HG03521 (cell line): ENCODE data around the gene ZSWIM6.

Experiments
- ATAC-seq: cut with Tn5 transposase; IDR thresholded peaks from one replicate; pipeline ENCODE4 v1.9.1; 2021; ENCODE audit warnings: mild to moderate bottlenecking, moderate library complexity; ENCODE audit not compliant: unreplicated experiment

Gene ZSWIM6

DNA sequence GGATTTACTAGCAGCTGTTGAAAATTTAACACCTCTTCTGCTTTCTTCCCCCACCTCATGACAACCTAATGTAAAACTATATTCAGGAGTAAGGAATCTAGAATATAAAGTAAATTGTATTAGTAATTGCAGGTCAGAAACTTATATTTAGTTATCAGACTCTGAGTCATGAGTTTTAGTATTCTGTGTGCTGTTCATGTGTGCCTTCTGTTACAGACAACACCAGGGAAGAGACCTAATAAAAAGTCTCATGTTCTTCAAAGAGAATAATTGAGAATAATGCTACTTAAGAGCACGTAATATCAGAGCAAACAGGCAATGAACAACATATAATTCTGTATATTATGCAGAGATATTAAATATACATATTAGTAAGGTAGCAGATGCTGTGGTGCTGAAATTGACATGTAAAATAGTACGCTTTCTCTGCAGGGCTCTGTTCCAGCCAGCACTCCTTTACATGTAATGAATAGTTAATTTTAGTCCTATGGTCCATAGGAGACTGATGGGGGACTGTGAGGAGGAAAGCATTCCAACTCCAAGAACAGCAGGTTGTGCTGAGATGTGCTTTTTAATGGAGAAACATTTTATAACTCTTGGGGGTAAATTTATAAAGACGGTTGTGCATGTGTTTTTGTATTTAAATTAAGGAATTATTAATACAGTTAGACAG, 106.4 kb downstream of the ZSWIM6 start:
- ATAC-seq = no peak

DNA sequence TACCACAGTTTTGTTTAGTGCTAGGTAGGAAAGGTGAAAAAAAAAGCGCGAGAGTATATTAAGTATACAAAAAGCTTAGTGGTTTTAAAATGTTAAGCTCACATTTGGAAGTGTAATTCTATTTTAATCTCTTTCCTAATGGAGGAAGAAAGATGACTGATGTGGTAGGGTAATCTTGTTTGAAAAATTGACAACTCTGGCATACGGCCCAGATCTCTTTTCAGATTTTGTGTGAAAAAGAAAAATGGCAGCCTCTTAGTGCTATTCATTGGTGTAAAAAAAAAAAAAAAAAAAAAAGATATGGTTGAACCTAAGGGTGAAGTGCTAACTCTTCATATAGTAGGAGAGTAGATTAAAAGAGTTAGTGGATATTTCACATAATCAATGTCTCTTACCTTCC, 108.0 kb downstream of the ZSWIM6 start:
- no peak for ATAC-seq

DNA sequence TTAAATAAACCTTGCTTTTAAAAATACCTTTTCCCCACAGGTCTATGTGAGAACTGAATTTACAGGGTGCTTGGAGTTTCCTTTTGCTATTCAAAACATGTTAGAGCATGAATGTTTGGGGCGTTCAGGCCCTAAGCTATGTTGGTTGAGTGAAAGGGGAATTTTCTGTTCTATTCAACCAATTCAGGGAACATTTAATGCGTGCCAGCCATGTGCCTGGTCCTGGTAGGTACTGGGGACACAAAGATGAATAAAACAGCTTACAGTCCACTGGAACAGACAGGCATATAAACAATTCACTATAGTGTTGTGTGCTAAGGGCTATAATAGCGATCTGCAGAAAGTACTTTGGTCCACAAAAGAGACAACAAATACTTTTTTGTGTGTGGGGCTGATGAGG, 108.5 kb downstream of the ZSWIM6 start:
- ATAC-seq = no peak

DNA sequence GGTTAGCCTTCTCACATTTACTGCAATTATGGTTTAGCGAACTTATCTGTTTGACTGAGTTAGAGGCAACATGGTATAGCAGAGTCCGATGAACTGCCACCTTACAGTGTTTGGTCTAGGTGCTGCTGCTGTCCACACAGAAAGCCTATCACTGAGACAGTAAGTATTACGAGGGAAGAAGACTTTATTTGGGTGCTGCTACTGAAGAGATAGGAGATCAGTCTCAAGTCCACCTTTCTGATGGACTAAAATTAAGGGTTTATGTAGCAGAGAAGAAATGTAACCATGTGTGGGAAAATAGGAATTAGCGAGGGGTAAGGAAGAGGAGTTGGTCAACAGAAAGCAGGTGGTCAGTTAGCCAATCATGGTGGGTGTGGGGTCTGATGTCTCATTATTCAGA, 109.7 kb downstream of the ZSWIM6 start:
- ATAC-seq = no peak

DNA sequence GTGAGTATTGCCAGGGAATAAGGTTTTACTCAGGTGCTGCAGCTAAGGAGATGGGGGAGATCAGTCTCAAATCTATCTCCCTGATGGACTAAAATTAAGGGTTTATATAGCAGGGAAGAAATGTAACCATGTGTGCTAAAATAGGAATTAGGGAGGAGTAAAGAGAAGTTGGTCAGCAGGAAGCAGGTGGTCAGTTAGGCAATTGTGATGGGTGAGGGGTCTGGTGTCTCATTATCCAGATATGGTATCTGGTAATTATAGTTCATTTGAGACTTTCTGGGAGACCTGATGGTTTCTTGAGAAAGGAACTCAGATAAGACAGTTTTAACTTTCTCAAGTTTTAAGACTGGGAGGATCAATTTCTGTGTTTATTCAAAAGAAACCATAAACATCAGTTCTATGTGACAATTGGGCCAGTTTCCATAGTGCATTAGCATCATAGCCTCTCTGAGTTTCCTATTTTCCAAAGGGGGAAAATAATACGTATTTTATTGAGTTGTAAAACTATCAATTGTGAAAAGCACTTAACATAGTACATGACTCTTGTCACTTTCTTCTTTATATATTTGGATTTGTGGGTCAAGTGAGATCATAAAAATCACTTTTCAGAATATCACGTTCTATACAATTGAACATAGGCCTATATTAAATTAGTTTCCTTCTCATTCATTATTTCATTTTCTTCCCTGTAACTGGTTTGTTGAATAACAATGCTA, 115.9 kb downstream of the ZSWIM6 start:
- ATAC-seq = no peak

DNA sequence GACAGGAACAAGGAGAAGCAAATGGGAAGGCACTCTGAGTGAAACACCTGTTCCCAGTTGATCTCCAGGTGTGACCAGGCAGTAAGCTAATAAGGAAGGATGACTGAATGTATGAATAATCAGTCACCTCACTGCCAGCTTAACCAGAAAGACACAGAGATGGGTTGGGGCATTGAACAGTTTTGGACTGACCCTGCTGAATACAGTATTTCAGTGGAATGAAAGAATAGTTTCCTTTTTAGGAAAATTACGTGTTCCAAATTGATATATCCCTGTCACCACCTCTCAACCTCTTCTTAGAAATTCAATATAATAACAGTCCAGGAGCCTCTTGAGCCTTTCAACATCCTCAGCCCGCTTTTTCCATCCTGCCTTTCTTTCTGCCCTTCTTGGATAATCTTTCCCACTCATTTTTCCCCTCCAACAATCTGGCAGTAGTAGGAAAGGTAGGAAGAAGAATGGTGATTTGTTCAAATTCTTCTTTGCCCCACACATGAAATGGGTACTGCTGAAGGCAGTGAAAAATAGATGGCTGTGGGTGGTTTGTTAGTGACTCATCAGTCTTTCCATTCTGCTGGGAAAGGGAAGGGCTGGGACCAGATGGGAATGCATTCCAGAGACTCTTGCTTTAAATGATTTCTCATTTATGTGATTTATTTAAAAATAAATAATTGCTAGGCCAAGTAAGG, 117.9 kb downstream of the ZSWIM6 start:
- no peak for ATAC-seq

DNA sequence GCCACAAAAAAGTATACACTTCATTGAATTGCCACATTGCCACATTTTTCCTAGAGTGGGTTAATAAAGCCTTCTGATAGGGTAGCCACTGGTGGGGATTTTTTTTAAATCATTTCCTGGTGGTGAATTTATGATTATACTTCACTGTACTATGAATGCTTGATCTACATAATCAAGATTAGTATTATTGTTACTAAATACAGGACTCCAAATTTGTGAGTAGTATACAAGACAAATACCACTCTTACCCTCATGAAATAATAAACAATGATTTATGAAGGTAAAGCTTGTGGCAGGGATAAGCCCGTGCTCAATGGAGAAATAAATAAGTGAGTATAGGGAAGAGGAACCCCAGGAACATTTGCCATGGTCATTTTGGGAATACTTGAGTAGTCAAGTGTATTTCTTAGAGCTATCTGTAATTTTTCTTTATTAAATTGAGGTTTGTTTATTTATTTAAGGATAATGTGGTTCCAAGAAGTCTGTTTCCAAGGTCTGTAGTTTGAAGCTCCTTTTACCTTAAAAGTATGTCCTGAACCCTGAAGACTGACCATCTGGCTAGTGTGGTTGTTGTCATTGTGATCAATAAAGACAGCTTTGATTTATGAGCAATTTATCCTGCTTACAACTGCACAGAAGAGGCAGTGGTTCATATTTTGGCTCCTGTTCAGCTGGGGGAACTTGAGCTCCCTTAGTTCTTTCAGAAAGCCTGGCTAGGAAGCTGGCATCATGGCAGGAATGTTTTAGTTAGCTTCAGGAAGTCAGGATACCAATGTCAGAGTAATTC, 118.6 kb downstream of the ZSWIM6 start:
- no peak for ATAC-seq

DNA sequence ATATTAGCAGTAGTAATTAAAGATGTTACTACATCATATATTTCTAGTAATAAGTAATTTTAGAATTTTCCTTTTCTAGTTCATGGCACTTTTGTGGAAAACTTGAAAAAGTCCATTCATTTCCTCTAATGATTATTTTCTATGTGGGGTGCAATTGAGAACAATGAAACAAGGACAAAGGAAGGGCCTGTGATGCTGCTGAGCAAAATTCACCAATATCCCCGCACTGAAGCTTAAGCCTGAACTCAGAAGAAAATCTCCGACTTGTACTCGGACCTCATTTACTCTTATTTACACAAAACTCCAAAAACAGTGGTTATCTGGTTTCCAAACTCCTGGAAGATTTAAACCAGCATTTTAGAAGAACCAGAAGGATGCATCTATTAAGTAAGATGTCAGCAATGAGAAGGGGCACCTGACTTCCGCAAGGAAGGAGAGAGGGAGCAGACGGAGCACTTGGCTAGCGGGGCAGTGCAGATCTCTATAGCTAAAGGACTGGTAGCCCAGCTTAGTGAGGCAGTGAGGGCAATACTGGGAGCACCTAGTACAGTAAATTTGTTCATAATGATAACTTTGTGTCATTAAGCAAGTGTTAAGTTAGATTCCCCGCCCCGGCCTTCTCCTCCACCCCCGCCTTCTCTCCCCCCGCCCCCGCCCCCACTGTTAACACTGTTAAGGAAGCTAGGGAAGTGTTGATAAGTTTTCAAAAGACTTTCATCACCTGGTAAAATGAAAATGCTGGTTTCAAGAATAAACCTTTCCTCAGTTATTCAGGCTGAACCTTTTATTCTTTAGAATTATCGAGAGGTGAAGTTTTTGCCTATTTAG, 123.3 kb downstream of the ZSWIM6 start:
- no peak for ATAC-seq

DNA sequence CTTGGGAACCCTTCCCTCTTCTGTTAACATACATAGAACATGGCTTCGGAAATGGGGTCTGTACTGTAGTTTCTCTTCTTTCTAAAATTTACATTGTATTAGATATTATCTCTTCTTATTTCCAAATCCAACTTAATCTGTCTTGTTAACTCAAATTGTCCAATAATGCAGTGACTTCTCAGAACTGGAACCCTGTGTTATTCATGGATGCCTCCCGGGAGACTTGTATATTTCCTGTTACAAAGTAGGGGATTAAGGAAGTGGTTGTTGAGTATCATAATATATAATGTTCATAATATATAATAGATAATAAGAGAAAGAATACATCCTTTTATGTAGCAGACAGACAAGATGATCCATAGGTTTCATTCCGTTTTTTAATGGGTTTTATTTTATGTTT, 128.4 kb downstream of the ZSWIM6 start:
- ATAC-seq = no peak

DNA sequence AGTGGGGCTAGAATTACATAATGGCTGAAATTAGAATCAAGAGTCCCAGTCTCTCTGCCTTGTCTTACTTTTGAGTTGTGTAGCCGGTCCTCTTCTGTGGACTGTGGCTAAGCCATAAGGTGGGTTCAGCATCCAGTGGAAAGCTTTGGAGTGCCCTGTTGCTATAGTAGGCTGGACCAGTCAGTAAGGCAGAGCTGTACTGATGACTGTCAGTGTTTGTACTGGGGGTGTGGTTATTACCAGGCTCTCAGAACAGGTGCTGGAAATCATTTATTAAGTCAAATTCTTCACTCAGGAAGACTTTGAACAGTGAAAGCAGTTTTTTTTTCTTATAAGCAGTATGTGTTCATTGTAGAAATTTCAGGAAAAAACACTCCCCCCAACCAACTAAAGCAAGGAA, 129.4 kb downstream of the ZSWIM6 start:
- no peak for ATAC-seq

DNA sequence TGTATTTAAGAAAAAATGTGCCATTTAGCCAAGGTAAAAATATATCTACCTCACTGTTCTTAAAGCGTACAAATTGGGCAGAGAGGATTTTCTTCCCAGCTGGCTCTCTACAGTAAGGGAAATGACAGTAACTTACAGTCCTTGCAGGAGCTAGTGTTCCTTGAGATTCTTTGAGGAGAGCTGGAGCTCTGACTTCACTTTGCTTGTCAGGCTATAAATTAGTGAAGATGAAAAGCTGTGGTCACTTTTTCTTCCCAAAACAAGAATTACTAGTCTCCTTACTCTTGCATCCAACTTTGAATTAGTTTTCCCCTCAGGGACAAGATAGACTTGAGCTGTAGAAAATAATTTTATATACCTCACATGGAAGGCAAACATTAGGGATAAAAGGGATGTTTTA, 129.9 kb downstream of the ZSWIM6 start:
- ATAC-seq = no peak

DNA sequence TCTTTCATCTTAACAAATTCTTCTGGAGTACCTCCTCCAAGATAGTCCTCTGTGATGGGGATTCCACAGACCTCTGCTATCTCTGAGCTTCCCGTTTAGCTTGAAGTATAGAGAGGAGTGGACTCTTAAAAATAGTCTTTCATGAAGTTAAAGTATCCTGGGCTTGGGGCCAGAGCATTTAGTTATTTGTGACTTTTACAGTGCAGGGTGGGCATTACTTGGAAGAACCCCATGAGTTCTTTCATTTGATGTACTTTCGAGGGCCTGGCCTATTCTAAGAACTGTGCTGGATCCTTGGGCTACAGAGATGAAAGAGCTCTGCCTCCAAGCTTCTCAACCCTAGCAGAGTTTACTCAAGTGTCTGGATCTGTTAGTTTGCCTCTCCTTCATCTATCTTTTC, 131.5 kb downstream of the ZSWIM6 start:
- ATAC-seq = no peak

DNA sequence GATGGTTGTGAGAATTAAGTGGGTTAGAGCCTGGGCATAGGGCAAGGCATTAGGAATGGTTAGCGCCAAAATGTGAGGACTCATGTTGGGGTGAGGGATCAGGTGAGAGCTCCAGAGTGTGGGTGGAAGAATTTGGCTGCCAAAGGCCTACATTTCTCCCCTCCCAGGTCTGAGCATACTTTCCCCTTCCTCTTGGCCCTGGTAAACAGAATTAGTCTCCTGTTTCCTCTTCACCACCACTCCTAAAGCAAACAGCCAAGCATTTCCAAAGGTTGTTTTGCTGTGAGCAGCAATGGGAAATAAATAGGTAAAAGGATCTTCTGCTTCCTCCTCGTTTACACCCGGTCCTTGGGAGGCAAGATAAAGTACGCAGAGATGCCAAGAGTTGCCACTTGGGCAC, 132.5 kb downstream of the ZSWIM6 start:
- ATAC-seq = no peak

DNA sequence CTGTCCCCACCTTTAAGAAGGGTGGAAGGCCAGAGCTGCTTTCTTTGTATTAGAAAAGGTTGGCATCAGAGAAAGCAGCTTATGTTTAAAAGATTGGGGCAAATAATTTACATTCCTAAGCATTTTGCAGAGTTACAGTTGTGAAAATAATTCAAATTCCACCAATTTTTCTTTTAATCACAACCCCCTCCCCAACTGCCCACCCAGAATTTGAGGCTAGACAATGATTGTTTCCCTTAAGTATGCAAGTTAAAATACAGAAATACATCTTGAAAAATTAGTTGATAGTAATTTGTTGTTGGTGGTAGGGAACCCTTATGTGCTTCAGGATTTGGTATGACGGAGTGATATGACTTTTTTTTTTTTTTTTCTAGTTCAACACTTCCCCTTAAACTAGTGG, 133.0 kb downstream of the ZSWIM6 start:
- ATAC-seq = no peak

DNA sequence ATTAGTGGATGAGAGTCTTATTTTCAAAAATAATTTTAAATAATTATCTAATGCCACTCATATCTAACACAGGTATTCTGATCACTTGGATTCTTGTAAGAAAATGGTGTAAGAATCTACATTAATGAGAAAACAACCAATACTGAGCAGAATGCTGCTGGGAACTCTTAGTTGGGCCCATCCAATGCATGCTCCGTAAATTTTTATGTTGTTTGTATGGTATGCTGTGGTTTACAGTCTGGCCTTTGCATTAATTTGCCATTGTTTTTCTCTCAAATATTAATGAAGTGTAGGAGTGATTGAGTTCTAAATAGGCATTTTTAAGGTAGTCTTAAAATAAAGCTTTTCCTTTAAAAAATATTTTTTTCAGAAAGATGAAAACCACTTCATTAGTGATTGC, 133.4 kb downstream of the ZSWIM6 start:
- no peak for ATAC-seq

DNA sequence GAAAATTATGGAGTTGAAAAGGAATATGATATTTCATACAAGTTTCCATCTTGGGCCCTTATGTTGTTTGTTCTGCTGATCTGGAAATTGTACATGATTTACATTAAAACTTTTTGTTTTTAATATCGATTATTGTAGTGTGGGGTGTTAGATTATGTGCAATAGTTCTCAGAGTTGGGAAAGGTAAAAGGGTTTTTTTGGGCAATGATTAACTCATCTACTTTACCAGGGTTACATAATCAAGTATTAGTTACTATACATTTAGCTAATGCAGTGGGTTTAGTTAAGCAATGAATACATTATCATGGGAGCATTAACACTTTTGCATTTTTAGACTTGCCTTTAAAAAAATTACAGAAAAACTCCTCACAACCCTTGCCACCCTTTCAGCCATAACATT, 134.0 kb downstream of the ZSWIM6 start:
- ATAC-seq = no peak

DNA sequence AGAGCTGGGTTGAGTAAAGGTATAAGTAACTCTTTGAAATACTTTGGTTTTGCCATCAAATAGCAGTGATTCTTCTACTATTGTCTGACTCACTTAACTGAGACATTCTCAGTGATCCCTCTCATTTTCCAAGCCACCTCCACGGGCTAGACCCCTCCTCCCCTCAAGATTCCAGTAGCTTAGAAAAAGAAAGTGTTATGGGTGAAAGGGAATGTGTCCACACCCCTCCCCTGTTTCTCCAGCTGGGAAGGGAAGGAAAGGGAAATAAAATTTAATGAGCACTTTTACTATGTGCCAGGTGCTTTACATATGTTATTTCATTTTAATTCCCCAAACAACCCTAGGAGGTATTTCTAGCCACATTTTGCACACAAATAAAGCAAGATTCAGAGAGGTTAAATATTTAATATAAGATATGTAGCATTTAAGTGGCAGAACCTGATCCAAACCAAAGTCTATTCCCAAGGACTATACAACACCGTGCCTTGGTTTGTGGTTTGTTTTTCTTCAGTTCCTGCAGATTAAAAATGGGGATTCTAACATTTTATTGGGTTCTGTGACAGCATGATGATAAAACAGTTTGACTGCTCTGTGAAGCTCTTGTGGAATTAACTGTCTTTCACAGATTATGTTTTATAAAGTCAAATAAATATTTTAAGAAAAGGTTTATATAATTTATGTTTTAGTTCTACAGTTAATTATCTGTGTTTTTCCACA, 135.9 kb downstream of the ZSWIM6 start:
- no peak for ATAC-seq

DNA sequence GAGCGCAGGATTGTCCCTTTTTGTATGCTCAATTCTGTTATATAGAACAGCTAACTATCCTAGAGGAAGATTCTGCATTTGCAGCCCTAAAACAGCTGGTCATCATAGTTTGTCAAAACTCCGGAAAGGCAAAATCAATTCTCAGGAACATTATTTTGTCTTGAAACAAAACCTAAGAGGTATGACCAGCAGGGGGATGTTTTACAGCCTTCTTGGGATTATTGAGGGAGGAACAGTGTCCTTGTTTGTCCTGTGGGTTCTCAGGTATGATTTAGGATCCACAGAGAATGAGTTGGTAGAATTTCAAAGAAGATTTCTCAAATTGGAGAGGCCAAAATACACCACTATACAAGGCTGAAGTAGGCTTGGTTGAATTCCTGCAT, 136.4 kb downstream of the ZSWIM6 start:
- ATAC-seq = no peak

DNA sequence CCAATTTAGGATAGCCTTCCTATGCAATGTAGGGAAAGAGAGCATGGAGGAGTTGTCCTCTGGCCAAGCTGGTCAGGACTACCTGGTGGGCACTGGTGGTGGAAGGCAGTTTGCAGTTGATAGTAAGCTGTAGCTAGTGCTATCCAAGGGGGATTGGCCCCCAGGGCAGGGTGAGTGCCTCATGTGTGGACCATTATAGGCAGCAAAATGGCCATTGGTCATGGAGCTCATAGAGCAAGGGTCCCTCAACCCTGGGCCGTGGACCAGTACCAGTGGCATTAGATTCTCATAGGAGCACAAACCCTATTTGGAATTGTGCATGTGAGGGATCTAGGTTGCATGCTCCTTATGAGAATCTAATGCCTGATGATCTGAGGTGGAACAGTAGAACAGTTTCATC, 139.3 kb downstream of the ZSWIM6 start:
- no peak for ATAC-seq
